A204.1 (cell line): Measurements from ENCODE around the gene PLCD1.
"Not testable (repeated sequence)": the region's sequence is repeated elsewhere in the genome, so short reads cannot be mapped to it uniquely, and the experiment has no call there.

Experiments used
- FAIRE-seq: peaks from 2 replicates; lab custom pipeline; 2012; peaks lifted over from hg19 to GRCh38; lab: Jason Lieb, UNC

PLCD1 gene

GRCh38 chr3:38036906-38037305 lies 7.5 kb upstream of the PLCD1 start:
- no peak for FAIRE-seq

DNA sequence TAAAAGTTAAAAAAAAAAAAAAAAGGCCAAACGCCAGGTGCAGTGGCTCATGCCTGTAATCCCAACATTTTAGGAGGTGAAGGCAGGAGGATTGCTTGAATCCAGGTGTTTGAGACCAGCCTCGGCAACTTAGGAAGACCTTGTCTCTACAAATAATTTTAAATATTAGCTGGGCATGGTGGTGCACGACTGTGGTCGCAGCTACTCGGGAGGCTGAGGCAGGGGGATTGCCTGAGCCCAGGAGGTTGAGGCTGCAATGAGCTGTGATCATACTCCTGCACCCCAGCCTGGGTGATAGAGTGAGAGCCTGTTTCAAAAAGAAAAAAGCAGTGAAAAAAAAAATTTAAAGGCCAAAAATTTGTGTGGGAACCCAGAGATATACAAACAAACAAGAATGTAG lies 6.8 kb upstream of the PLCD1 start:
- no peak for FAIRE-seq

DNA sequence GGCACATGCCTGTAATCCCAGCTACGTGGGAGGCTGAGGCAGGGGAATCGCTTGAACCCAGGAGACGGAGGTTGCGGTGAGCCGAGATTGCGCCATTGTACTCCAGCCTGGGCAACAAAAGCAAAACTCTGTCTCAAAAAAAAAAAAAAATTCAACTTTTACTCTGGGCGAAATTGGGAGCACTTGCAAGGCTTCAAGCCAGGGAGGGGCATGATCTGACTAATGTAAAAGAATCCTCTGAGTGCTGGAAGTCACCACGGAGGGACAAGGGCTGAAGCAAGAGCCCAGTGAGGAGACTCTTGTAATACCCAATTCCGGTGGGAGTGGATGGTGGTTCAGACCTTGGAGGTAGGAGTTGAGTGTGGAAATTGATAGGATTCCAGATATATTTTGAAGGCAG lies 4.9 kb upstream of the PLCD1 start:
- not testable (repeated sequence) for FAIRE-seq

GRCh38 chr3:38033586-38033985 lies 4.1 kb upstream of the PLCD1 start:
- not testable (repeated sequence) for FAIRE-seq

- no peak for FAIRE-seq
Observed at GRCh38 chr3:38032328-38032865, 3.0 kb upstream of the PLCD1 start.

DNA sequence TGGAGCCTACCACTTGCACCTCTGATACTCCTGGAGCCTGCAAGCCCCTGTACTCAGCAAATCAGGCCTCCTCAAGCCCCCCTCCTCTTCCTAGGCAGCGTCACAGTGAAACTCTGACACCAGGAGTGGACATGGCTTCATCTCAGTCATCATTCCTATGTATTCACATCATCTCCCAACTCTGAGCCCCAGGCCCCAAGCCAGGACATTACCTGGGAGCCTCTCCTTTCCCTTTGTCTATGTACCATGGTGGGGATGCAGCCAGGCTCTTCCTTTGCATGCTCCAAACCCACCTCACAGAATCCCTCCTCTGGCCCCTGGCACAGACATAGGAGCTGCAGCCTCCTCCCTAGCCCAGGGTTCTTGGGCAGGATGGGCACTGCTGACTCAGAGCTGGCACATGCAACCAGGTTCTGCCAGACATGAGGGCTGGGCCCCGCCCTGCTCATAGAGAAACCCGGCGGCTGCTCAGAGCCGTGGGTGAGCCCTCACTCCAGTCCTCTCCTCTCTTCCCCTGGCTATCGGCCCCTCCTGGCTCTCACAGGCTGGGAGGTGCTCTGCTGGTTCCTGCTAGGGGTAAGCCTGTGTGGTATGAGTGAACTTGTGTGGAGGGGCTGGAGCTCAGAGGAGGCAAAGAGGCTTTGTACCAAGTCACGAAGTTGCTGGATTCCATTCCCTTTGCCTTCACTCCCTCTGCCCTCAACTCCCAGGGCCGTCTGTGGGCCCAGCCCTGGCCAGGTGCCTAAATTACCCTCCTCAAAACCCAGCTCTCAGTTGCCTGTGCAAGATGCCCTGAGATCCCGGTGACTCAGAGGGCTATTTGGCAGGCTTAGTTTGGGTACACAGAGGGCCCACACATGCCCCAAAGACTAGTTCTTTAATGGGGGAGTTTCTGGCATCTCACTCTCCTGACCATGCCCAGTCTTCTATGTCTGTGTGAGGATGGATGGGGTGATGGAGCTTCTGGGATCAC lies 1.9 kb upstream of the PLCD1 start:
- FAIRE-seq = no peak

DNA sequence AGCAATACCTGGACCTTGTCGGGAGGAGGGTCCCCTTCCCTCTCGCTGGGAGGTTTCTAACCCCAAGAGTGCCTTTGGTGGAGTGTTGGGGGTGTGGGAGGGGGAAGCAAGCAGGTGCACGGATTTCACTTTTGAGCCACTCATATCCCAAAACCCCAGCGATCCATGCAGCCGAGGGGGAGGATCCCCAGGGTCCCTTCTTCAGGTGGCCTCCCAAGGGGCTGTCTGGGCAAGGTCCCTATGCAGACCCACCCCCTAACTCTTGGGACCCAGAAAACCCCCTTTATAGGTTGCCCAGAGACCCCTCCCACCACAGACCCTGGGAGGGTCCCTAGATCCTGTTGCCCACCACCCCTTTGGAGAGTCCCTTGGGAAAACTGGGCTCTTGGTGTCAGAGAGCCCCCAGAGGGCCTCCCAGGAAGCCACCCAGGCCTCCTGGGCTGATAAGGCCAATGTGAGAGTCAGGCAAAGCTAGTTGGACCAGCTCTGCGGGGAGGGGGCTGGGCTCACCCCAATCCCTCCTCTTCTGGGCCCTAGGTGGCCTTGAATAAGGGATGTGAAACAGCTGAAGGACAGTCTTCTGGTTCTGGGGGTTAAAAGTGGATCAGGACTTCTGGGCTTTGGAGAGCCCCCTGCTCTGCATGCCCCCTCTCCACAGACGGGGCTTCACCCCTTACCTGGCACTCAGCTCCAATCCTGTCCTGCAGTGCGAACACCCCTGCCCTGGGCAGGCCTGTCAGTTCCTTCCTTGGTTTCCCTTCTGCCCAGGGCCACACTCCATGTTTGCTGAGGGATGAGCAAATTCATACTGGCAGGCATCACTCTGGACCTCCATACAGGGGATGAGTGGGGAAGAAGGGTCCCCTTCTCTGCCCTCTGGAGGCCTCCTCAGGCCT lies 932 bp upstream of the PLCD1 start:
- no peak for FAIRE-seq

DNA sequence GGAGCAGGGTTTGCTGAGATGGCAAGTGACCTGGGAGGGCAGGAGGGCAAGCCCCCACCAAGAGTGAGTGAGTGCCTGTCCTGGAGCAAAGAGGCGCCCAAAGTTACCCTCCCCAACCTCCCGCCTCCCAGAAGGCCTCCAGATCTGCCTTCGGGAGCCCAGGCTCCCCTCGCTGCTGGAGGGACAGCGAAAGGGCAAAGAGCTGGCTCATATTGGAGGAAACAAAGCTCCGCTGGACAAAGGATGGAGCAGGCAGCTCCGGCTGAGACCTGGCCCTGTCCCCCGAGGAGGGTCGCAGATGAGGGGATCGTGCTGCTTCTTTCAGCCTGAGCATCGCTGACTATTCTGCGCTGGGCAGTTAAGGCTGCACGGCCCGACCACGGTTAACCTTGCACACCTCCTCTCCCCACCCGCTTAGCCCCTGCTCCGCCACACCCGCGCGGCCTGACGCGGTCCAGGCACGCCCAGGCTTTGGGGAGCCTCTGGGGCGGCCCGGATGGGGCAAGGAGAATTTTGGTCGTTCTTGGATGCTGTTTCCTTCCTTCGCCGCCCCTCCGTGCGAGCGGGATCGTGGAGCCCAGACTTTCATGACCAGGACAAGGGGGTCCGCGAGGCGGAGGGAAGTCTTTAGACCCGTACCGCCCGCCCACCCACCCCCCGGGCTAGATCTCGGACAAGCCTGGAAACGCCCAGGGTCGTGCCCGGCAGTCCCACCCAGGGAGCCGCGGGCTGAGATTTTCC lies 651 bp downstream of the PLCD1 start:
- FAIRE-seq = no peak

GRCh38 chr3:38027466-38028465 lies 1.7 kb downstream of the PLCD1 start:
- no peak for FAIRE-seq

DNA sequence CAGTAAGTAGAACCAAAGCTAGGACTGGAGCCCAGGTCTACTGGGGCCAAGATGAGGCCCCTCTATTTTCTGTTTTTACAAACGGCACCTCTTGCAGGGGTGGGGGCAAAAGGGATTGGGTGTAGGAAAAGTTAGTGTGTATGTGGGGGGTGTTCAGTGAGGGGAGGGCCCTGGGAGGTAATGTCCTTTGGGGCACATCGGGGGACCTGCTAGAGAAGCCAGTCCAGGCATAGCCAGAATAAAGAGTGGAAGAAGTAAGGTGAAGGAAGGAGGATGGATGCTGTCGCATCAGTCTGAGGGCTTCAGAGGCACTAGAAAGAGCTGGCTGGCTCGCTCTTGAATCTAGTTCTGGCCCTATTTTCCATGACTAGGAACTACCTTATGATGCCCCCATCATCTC lies 2.6 kb downstream of the PLCD1 start:
- no peak for FAIRE-seq

GRCh38 chr3:38022896-38023709 lies 6.3 kb downstream of the PLCD1 start:
- FAIRE-seq = no peak

GRCh38 chr3:38022301-38022700 lies 7.1 kb downstream of the PLCD1 start:
- FAIRE-seq = no peak

GRCh38 chr3:38021196-38021595 lies 8.2 kb downstream of the PLCD1 start:
- FAIRE-seq = no peak

DNA sequence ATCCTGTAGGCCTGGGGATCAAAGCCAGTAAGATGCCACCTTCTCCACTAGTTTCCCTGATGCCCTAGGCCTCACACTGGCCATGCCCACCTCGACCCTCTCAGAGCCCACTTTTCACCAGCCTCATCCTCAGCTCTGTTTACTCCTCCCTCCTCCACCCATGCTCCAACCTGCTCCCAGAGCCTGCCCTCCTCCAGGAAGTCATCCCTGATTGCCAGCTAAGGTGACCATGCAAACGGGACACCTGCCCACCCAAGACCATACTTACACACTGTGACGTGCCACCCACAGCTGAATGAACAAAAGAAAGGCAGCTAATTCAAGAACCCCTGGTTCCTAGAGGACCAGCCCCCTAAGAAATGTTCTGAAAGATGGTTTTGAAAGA lies 9.1 kb downstream of the PLCD1 start:
- FAIRE-seq = no peak

DNA sequence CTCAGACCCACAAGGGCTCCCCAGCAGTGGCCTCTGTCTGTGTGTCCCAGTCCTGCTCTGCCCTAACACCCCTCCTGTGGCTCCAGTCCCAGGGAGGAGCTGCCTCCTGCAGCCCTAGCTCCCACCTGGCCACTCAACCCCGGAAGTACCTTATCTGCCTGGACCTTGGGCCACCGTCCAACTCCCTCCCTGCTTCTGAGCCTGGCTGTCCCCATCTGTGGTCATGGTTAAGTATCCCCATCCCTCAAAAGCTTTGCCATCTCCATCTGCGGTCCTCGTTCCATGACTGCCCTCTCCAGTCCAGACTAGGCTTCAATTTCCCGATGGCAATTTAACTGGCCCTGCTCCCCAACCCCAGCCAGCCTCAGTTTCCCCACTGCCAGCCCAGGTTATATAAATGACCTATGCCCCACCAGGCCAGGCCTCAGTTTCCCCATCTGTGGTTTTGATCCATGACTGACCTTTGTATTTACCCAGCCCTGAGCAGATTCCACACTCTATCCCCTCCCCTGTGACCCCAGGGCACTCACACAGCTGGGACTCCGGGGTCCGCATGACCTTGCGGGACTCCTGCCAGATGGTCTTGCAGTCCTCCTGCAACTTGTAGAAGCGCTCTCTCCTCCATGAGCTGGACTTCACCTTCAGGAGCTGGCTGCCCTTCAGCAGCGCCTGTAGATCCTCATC lies 9.6 kb downstream of the PLCD1 start:
- no peak for FAIRE-seq

DNA sequence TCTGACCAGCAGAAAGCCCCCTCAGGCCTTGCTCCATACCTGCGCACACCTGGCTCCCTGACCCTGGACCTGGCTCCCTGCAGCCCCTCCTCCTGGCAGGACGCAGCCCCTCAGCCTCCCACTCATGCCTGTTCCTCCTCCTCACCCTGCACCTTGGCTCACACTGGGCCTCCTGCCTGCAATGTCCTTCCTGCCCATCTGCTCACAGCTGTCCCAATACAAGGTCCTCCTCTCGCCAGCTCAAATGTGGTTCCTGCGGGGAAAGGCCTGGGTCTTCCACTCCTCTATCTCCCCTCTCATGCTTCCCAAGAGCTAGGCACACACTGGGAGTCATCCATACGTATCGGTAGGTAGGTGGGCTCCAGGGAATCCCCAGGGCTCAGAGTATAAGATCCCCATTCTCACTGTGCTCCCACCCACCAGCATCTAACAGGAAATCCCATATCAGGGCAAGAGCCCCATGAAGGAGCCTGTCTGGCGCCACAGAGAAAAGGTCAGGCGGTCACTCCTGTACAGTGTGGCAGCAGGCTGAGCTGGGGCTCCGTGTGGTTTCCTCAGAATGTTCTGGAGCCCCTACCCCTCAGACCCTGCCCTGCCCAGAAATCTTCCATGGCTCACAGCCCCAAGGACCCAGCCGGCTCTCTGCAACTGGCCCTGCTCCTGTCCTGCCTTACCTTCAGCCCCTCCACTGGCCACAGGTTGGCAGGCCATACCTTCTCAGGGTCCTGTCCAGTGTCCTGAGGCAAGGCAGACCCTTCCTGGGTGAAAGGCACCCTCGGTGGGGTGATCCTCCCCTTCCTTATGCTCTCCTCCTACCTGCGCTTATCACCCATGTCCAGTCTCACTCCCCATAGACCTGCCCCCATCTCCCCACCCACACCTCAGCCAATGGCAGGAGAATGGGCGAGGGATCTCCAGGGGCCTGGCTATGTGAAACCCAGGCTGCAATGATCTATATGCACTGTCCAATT lies 10.9 kb downstream of the PLCD1 start:
- no peak for FAIRE-seq

- FAIRE-seq = no peak
Observed at GRCh38 chr3:38017445-38018295, 11.8 kb downstream of the PLCD1 start.
